Spleen (tissue), 7 donors: Measurements from ENCODE around the gene MAST4.

ENCODE experiments used
- CTCF ChIP-seq, 11 experiments: fragments of 200-600 bp in 7 of 11; fragments of 450-650 bp in 4 of 11; sonication (generic) in 4 of 11; IDR thresholded peaks in 8 of 11; conservative IDR thresholded peaks in 3 of 11; 1 replicate in 7 of 11; 2 replicates in 4 of 11; pipeline versions ENCODE4 v1.4.0 to v1.8.0; 2016 to 2021; ENCODE audit warnings: antibody characterized with exemption in 11 of 11, inconsistent platforms in 4 of 11, mild to moderate bottlenecking in 1 of 11
- POLR2AphosphoS5 ChIP-seq, 3 donors: sonication (generic); formaldehyde crosslinking; IDR thresholded peaks; one replicate each; pipeline ENCODE4 v1.5.1; 2017; ENCODE audit warnings: antibody characterized with exemption in 3 of 3
- donor health status: DM: no; HTN: no; CAD: no; lungs with moderate emphysema.
- donor health status: DM: no; HTN: no; CAD: no.
- donor health status: DM: no; HTN: no; CAD: no.

- TF ChIP-seq CTCF (IDR thresholded peaks at IDR 0.05 in 8 of 11, conservative IDR thresholded peaks at IDR 0.05 in 3 of 11) (no peak), POLR2AphosphoS5 (IDR thresholded peaks at IDR 0.05) (no peak)
These were observed 378.1 kb downstream of the MAST4 start for GRCh38 chr5:66974256-66974655.
